Measurements from ENCODE around the gene NPTX2.

DNA sequence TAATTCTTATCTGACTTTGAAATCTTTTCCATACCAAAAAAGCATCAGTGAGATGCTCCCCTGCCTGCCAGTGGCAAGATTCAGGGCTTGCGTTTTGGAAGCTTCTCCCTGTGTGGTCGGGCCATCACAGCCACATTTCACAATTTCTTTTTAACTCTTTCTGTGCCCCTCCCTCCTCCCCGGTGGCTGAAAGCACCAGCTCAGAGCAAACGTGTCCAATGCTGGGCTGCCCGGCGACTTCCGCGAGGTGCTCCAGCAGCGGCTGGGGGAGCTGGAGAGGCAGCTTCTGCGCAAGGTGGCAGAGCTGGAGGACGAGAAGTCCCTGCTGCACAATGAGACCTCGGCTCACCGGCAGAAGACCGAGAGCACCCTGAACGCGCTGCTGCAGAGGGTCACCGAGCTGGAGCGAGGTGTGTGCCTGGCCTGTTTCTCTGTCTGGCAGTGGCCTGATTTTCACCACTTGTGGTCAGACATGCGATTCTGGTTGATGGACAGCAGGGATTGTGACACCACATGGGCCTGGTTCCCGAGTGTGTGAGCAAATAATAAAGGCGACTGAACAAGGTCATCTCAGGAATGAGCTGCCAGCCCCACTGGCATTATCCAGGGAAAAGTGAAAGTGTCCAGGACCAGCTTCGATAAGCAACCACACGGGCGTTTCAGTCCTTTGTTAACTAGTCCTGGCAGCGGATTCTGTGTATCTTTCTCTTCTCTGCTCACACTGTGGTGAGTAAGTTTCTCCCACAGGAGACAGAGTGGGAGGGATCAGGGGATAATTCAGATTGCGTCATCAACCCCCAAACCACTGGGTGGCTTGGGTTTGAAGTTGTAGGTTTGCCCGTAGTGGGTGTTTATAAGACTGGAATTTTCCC lies 2.6 kb downstream of the NPTX2 start:
- TF ChIP-seq SP1 (CRISPR knock-in tag; conservative IDR thresholded peaks at IDR 0.05), result no peak
- no peak for TF ChIP-seq CTCF (IDR thresholded peaks at IDR 0.05)
- no peak for TF ChIP-seq CBFB (CRISPR knock-in tag; IDR thresholded peaks at IDR 0.05; ENCODE audit: low read depth)
- no peak for TF ChIP-seq ESRRA (CRISPR knock-in tag; IDR thresholded peaks at IDR 0.05; ENCODE audit: borderline replicate concordance)
- no peak for TF ChIP-seq USF1 (CRISPR knock-in tag; IDR thresholded peaks at IDR 0.05)
- TF ChIP-seq, protein P1, sequence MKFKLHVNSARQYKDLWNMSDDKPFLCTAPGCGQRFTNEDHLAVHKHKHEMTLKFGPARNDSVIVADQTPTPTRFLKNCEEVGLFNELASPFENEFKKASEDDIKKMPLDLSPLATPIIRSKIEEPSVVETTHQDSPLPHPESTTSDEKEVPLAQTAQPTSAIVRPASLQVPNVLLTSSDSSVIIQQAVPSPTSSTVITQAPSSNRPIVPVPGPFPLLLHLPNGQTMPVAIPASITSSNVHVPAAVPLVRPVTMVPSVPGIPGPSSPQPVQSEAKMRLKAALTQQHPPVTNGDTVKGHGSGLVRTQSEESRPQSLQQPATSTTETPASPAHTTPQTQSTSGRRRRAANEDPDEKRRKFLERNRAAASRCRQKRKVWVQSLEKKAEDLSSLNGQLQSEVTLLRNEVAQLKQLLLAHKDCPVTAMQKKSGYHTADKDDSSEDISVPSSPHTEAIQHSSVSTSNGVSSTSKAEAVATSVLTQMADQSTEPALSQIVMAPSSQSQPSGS (CRISPR knock-in tag; IDR thresholded peaks at IDR 0.05; ENCODE audit: borderline replicate concordance, low read depth), result no peak
- TF ChIP-seq ATF1 (CRISPR knock-in tag; IDR thresholded peaks at IDR 0.05), result no peak
- 0 out of 2 replicates have a peak, but pooled peaks have one; percentile 54 for TF ChIP-seq ZNF263 (CRISPR knock-in tag; IDR thresholded peaks at IDR 0.05; ENCODE audit: low read depth)
- no peak for TF ChIP-seq JUN (CRISPR knock-in tag; IDR thresholded peaks at IDR 0.05)
- TF ChIP-seq, protein P2, sequence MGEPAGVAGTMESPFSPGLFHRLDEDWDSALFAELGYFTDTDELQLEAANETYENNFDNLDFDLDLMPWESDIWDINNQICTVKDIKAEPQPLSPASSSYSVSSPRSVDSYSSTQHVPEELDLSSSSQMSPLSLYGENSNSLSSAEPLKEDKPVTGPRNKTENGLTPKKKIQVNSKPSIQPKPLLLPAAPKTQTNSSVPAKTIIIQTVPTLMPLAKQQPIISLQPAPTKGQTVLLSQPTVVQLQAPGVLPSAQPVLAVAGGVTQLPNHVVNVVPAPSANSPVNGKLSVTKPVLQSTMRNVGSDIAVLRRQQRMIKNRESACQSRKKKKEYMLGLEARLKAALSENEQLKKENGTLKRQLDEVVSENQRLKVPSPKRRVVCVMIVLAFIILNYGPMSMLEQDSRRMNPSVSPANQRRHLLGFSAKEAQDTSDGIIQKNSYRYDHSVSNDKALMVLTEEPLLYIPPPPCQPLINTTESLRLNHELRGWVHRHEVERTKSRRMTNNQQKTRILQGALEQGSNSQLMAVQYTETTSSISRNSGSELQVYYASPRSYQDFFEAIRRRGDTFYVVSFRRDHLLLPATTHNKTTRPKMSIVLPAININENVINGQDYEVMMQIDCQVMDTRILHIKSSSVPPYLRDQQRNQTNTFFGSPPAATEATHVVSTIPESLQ (CRISPR knock-in tag; IDR thresholded peaks at IDR 0.05), result no peak
- no peak for TF ChIP-seq SMAD4 (CRISPR knock-in tag; IDR thresholded peaks at IDR 0.05)

Measured in WTC11 (cell line).